ACHN (cell line): ENCODE measurements around the gene PRKD2.
A peak's percentile ranks its signal among the peaks of the same experiment; 100 is the strongest.

Experiments used
- DNase-seq: peaks from one replicate; pipeline ENCODE4 v3.0.0-alpha.2; 2015
- in situ Hi-C: cut with HindIII; loops from 2 replicates; pipeline ENCODE4 v1.10.0; 2017; ENCODE audit warnings: low sequenced_read_pairs, low pct_ligation_motif_present, low pct_unique_long_range_greater_than_20kb

Gene PRKD2

GRCh38 chr19:46744005-46744691 lies 27.2 kb upstream of the PRKD2 start:
- DNase-seq: no peak
- in situ Hi-C loops: no loop called here

GRCh38 chr19:46742926-46743480 lies 26.1 kb upstream of the PRKD2 start:
- in situ Hi-C loops: no loop called here
- DNase-seq: no peak

- in situ Hi-C loops: no loop called here
These were observed 24.5 kb upstream of the PRKD2 start for GRCh38 chr19:46741447-46741846.

GRCh38 chr19:46739290-46739771 lies 22.4 kb upstream of the PRKD2 start:
- DNase-seq: no peak
- in situ Hi-C loops: no loop called here

More at GRCh38 chr19:46741447-46741846, 24.5 kb upstream of the PRKD2 start:
- no peak for DNase-seq

GRCh38 chr19:46737761-46738171 lies 20.9 kb upstream of the PRKD2 start:
- no peak for DNase-seq
- in situ Hi-C loops: no loop called here

- no peak for DNase-seq
- in situ Hi-C loops: no loop called here
These were observed 20.4 kb upstream of the PRKD2 start for GRCh38 chr19:46737298-46737654.

GRCh38 chr19:46736531-46737297 lies 19.8 kb upstream of the PRKD2 start:
- in situ Hi-C loops: no loop called here
- no peak for DNase-seq

- in situ Hi-C loops: no loop called here
- no peak for DNase-seq
These were observed 16.9 kb upstream of the PRKD2 start for GRCh38 chr19:46733690-46734292.

- in situ Hi-C loops: no loop called here
- DNase-seq: no peak
These were observed 16.2 kb upstream of the PRKD2 start for GRCh38 chr19:46732966-46733689.

GRCh38 chr19:46732172-46732938 lies 15.4 kb upstream of the PRKD2 start:
- in situ Hi-C loops: no loop called here
- no peak for DNase-seq

- in situ Hi-C loops: no loop called here
- DNase-seq: no peak
These were observed 14.7 kb upstream of the PRKD2 start for GRCh38 chr19:46731584-46731983.

GRCh38 chr19:46731007-46731501 lies 14.1 kb upstream of the PRKD2 start:
- peak; percentile 52 for DNase-seq
- in situ Hi-C loops: no loop called here

- DNase-seq: no peak
- in situ Hi-C loops: no loop called here
These were observed 13.7 kb upstream of the PRKD2 start for GRCh38 chr19:46730595-46730994.

GRCh38 chr19:46730187-46730586 lies 13.3 kb upstream of the PRKD2 start:
- DNase-seq: no peak

GRCh38 chr19:46729696-46730095 lies 12.8 kb upstream of the PRKD2 start:
- DNase-seq: no peak
- in situ Hi-C loops: no loop called here

More at GRCh38 chr19:46730187-46730586, 13.3 kb upstream of the PRKD2 start:
- in situ Hi-C loops: no loop called here

- peak; percentile 39 for DNase-seq
- in situ Hi-C loops: no loop called here
These were observed 11.9 kb upstream of the PRKD2 start for GRCh38 chr19:46728693-46729339.

GRCh38 chr19:46728208-46728607 lies 11.3 kb upstream of the PRKD2 start:
- in situ Hi-C loops: no loop called here
- no peak for DNase-seq
